HCT116 (cell line): ENCODE data around the gene GPR61.

Source experiments
- EZH2 ChIP-seq: fragments of 200-600 bp; sonication (generic); IDR thresholded peaks from 2 replicates; pipeline ENCODE4 v1.6.1; 2017; ENCODE audit warnings: antibody characterized with exemption, mixed run types
- POLR2A ChIP-seq: IDR thresholded peaks from 2 replicates; pipeline ENCODE4 v1.7.0; 2011; ENCODE audit warnings: borderline replicate concordance; ENCODE audit not compliant: insufficient read depth, insufficient read length; ENCODE audit errors: extremely low read depth
- POLR2AphosphoS5 ChIP-seq: IDR thresholded peaks from 2 replicates; pipeline ENCODE4 v1.6.1; 2011; ENCODE audit warnings: mild to moderate bottlenecking, low read depth, low read length, moderate library complexity
- RAD21 ChIP-seq: IDR thresholded peaks from 2 replicates; pipeline ENCODE4 v1.6.1; 2012; ENCODE audit warnings: low read depth, mild to moderate bottlenecking
- YY1 ChIP-seq: IDR thresholded peaks from 2 replicates; pipeline ENCODE4 v1.6.1; 2011; ENCODE audit warnings: low read length, low read depth, moderate library complexity, mild to moderate bottlenecking; ENCODE audit not compliant: insufficient replicate concordance; ENCODE audit errors: extremely low read depth
- TF ChIP-seq, protein P1 (sequence below), 3 experiments: fragments of 200-600 bp in 1 of 3; sonication (generic) in 1 of 3; IDR thresholded peaks in 2 of 3; conservative IDR thresholded peaks in 1 of 3; 2 replicates each; pipeline ENCODE4 v1.5.1; 2012 to 2017; ENCODE audit warnings: low read depth in 2 of 3, low read length in 2 of 3, antibody characterized with exemption in 1 of 3, borderline replicate concordance in 1 of 3, control low read depth in 1 of 3, mild to moderate bottlenecking in 1 of 3, mixed read lengths in 1 of 3, mixed run types in 1 of 3, moderate library complexity in 1 of 3; ENCODE audit not compliant: insufficient read depth in 1 of 3

DNA sequence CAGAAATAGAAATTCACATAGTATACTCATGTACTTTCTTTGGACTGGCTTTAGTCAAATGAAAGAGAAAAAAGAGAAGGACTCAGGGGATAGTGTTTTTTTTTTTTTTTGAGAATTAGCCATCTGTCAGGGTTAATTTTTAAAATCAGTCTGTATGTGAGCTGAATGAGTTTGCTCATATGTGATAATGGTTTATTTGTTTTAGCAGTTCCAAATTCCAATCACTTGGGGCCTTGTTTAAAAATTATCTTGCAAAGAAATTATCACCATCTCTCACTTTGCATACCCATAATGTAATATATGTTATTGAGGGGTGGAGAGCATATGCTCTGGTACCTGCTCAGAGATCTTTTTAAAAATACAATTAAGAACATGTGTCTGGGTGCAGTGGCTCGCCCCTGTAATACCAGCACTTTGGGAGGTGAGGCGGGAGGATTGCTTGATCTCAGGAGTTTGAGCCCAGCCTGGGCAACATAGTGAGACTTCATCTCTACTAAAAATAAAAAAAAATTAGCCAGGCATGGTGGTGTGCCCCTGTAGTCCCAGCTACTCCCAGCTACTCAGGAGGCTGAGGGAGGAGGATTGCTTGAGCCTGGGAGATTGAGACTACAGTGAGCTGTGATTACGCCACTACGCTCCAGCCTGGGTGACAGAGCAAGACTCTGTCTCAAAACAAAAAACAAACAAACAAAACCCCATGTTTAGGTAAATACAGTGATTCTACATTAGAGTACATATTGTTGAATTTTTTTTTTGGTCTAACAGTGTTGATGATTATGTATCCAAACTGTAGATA is 28.4 kb downstream of the GPR61 start:
- TF ChIP-seq EZH2 = no peak
- no peak for TF ChIP-seq POLR2A
- no peak for TF ChIP-seq POLR2AphosphoS5
- TF ChIP-seq, protein P1, sequence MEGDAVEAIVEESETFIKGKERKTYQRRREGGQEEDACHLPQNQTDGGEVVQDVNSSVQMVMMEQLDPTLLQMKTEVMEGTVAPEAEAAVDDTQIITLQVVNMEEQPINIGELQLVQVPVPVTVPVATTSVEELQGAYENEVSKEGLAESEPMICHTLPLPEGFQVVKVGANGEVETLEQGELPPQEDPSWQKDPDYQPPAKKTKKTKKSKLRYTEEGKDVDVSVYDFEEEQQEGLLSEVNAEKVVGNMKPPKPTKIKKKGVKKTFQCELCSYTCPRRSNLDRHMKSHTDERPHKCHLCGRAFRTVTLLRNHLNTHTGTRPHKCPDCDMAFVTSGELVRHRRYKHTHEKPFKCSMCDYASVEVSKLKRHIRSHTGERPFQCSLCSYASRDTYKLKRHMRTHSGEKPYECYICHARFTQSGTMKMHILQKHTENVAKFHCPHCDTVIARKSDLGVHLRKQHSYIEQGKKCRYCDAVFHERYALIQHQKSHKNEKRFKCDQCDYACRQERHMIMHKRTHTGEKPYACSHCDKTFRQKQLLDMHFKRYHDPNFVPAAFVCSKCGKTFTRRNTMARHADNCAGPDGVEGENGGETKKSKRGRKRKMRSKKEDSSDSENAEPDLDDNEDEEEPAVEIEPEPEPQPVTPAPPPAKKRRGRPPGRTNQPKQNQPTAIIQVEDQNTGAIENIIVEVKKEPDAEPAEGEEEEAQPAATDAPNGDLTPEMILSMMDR (IDR thresholded peaks at IDR 0.05 in 2 of 3, conservative IDR thresholded peaks at IDR 0.05 in 1 of 3; ENCODE audit: borderline replicate concordance in 1 of 3, insufficient read depth in 1 of 3, low read depth in 2 of 3, low read length in 2 of 3) = no peak
- TF ChIP-seq RAD21 = no peak
- TF ChIP-seq YY1 = no peak
